DOHH2 (cell line): Measurements from ENCODE around the gene CCDC134.
A peak's percentile ranks its signal among the peaks of the same experiment; 100 is the strongest.

ENCODE experiments used
- H3F3A ChIP-seq: fragments of 200-600 bp; sonication (generic), shearing (Covaris generic); 2 replicates; pipeline ENCODE4 v1.6.0; 2016; ENCODE audit warnings: antibody characterized with exemption, mild to moderate bottlenecking; ENCODE audit not compliant: control insufficient read depth, insufficient read depth
- H3K27ac ChIP-seq: fragments of 200-600 bp; sonication (generic); 2 replicates; pipeline ENCODE4 v1.5.1; 2014; ENCODE audit warnings: low read depth, mild to moderate bottlenecking, low read length, moderate library complexity
- H3K27me3 ChIP-seq: fragments of 200-600 bp; sonication (generic); 2 replicates; pipeline ENCODE4 v1.6.1; 2014; ENCODE audit warnings: mild to moderate bottlenecking, low read length, mixed read lengths; ENCODE audit not compliant: control insufficient read depth
- H3K36me3 ChIP-seq: fragments of 200-600 bp; sonication (generic); 2 replicates; pipeline ENCODE4 v1.6.1; 2014; ENCODE audit warnings: mild to moderate bottlenecking, low read length, moderate library complexity, mixed read lengths; ENCODE audit not compliant: control insufficient read depth
- H3K4me1 ChIP-seq: fragments of 200-600 bp; sonication (generic); 2 replicates; pipeline ENCODE4 v1.6.1; 2014; ENCODE audit warnings: mild to moderate bottlenecking, low read length, mixed read lengths; ENCODE audit not compliant: control insufficient read depth
- H3K4me2 ChIP-seq: fragments of 200-600 bp; sonication (generic); 2 replicates; pipeline ENCODE4 v1.6.0; 2014; ENCODE audit warnings: mild to moderate bottlenecking, low read length, moderate library complexity
- H3K4me3 ChIP-seq: fragments of 200-600 bp; sonication (generic); 2 replicates; pipeline ENCODE4 v1.5.1; 2014; ENCODE audit warnings: mild to moderate bottlenecking, low read length, mixed read lengths
- H3K79me2 ChIP-seq: fragments of 200-600 bp; sonication (generic); 2 replicates; pipeline ENCODE4 v1.6.1; 2014; ENCODE audit warnings: mild to moderate bottlenecking, low read length, mixed read lengths; ENCODE audit not compliant: control insufficient read depth
- H3K9me2 ChIP-seq: fragments of 200-600 bp; sonication (generic); replicated peaks from 2 replicates; pipeline ENCODE4 v1.6.1; 2014; ENCODE audit warnings: mild to moderate bottlenecking, low read length, mixed read lengths; ENCODE audit not compliant: control insufficient read depth
- H3K9me3 ChIP-seq: fragments of 200-600 bp; sonication (generic); 2 replicates; pipeline ENCODE4 v1.6.1; 2014; ENCODE audit warnings: antibody characterized with exemption, low read length, mixed read lengths; ENCODE audit not compliant: control insufficient read depth, insufficient read depth
- H4K20me1 ChIP-seq: fragments of 200-600 bp; sonication (generic); 2 replicates; pipeline ENCODE4 v1.6.0; 2014; ENCODE audit warnings: low read depth, mild to moderate bottlenecking, antibody characterized with exemption, low read length, moderate library complexity; ENCODE audit not compliant: control insufficient read depth, insufficient read depth
- EZH2phosphoT487 ChIP-seq: fragments of 200-600 bp; sonication (generic); IDR thresholded peaks from 2 replicates; pipeline ENCODE4 v1.6.1; 2017; ENCODE audit warnings: borderline replicate concordance, mild to moderate bottlenecking, antibody characterized with exemption, low read length, moderate library complexity, mixed read lengths
- TF ChIP-seq, protein P1 (sequence below): fragments of 200-600 bp; sonication (generic); IDR thresholded peaks from one replicate; pipeline ENCODE4 v1.5.1; 2014; ENCODE audit warnings: antibody characterized with exemption, mild to moderate bottlenecking, low read depth, low read length; ENCODE audit not compliant: poor library complexity, severe bottlenecking

CCDC134 gene

DNA sequence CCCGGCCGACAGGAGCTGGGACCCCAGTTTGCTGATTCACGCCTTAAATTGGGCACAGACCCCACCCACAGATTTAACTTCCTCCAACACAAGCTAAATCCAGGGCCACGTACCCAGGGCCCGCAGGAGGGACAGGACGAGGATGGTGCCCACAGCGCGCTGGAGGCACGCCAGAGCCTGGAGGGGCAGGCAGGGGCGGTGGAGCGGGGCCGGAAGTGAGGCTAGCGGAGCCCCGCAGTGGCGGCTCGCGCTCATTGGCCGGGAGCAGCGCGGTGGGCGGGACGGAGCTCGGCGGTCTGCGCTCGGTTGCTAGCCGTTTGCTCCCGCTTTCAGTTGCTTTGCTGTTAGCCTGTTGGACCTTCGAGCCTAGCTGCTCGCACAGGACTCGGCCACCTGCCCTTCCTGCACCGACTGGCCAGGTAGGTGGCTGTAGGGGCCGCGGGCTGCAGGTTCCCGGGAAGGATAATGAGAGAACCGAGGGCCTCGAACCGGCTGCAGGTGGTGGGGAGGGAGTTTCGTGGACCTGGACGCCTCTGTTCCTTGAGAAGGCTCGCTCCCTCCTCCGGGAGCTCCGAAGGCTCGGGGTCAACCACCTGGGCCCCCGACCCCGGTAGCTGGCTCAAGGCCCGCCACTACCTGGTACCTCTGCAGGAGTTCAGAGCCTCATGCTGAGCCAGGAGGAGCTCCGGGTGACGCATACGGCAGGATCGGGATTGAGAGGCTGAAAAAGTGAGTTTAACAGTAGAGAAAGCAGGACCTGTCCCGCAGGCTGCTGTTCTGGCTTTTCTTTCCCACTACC lies at the start of gene CCDC134:
Gene CCDC134 (plus strand): TSS at position 332 of the 799 bp plus-strand sequence. CDS start 8,212 bp downstream, outside the sequence.
- Histone ChIP-seq H3F3A (peaks cover 4% of the 10 kb centered on the region; the same call in 1 of the 2 replicates), H3K36me3 (no peaks in the 10 kb centered on the region), H3K27ac (peak within 1 kb of the TSS; percentile 44), H3K4me2 (peak within 1 kb of the TSS; percentile 77), H3K27me3 (no peaks in the 10 kb centered on the region), H3K9me2 (no peaks in the 10 kb centered on the region), H3K4me1 (peaks cover 41% of the 10 kb centered on the region), H3K79me2 (peaks cover 40% of the 10 kb centered on the region), H3K4me3 (peak within 1 kb of the TSS; percentile 90), H4K20me1 (no peaks in the 10 kb centered on the region), H3K9me3 (no peaks in the 10 kb centered on the region)
- TF ChIP-seq EZH2phosphoT487 = no peak
- TF ChIP-seq, protein P1, sequence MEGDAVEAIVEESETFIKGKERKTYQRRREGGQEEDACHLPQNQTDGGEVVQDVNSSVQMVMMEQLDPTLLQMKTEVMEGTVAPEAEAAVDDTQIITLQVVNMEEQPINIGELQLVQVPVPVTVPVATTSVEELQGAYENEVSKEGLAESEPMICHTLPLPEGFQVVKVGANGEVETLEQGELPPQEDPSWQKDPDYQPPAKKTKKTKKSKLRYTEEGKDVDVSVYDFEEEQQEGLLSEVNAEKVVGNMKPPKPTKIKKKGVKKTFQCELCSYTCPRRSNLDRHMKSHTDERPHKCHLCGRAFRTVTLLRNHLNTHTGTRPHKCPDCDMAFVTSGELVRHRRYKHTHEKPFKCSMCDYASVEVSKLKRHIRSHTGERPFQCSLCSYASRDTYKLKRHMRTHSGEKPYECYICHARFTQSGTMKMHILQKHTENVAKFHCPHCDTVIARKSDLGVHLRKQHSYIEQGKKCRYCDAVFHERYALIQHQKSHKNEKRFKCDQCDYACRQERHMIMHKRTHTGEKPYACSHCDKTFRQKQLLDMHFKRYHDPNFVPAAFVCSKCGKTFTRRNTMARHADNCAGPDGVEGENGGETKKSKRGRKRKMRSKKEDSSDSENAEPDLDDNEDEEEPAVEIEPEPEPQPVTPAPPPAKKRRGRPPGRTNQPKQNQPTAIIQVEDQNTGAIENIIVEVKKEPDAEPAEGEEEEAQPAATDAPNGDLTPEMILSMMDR = no peak

DNA sequence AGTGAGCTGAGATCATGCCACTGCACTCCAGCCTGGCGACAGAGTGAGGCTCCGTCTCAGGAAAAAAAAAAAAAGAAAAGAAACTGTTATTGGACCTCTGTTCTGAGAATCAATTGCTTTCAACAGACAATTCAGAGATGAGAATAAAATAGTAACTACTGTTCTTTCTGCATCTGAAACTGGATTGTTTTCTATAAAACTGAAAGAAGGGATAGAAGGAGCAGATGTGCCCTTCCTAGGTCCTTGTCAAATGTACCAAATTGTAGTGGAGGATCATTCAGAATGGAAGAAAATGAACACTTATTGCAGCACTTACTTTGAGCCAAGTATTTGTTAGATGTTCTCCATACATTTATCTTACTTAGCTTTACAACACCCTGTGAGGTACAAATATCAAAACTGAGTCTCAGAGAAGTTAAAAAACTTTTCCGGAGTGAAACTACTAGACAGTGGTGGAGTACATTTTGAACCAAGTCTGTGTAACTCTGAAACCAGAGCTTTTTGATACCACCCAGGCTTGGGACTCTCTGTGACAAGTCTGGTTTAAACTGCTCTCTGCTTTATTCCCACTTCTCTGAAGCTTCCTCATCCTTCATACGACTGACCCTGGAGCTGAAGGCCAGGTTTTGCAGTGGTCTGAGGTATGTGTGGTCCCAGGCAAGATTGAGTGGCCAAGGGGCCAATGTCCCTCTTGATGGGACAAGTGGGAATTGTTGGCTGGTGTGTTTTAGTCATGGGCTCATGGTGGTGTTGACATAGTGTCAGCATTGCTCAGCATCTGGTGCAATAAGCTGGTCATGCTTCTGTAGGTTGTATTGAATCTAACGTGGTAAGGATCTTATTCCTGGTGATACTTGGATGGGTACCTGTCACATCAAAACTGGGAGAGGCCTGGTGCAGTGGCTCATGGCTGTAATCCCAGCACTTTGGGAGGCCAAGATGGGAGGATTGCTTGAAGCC lies 48.2 kb upstream of the CCDC134 start:
- H3K27ac ChIP-seq = no peak overlapping the region
- peaks cover 5% of the 10 kb centered on the region; the same call in 1 of the 2 replicates for H3F3A ChIP-seq
- peaks cover 31% of the 10 kb centered on the region for H3K4me1 ChIP-seq
- no peaks in the 10 kb centered on the region for H3K79me2 ChIP-seq
- H3K9me3 ChIP-seq = no peaks in the 10 kb centered on the region
- no peaks in the 10 kb centered on the region for H3K9me2 ChIP-seq
- no peak overlapping the region for H3K4me3 ChIP-seq
- no peak overlapping the region for H3K4me2 ChIP-seq
- H4K20me1 ChIP-seq = no peaks in the 10 kb centered on the region
- H3K36me3 ChIP-seq = no peaks in the 10 kb centered on the region
- H3K27me3 ChIP-seq = 0 out of 2 replicates have a peak, but pooled peaks cover 2% of the 10 kb centered on the region
- TF ChIP-seq EZH2phosphoT487 = no peak
- TF ChIP-seq, protein P1 = no peak

- Histone ChIP-seq H4K20me1 (no peaks in the 10 kb centered on the region), H3K9me3 (no peaks in the 10 kb centered on the region), H3K4me3 (no peak overlapping the region), H3K4me1 (peaks cover 21% of the 10 kb centered on the region), H3K9me2 (no peaks in the 10 kb centered on the region), H3F3A (peaks cover 5% of the 10 kb centered on the region; the same call in 1 of the 2 replicates), H3K4me2 (0 out of 2 replicates have a peak overlapping the region, but pooled peaks have one; percentile 37), H3K36me3 (no peaks in the 10 kb centered on the region), H3K27ac (no peak overlapping the region), H3K79me2 (no peaks in the 10 kb centered on the region), H3K27me3 (0 out of 2 replicates have a peak, but pooled peaks cover 2% of the 10 kb centered on the region)
- TF ChIP-seq, protein P1 = no peak
- no peak for TF ChIP-seq EZH2phosphoT487
These were observed 46.5 kb upstream of the CCDC134 start for GRCh38 chr22:41753984-41754383.
